Panc1 (cell line): ENCODE data around the gene KCTD12. TPM values are rescaled to one million over a fixed set of nuclear protein-coding genes. Genes with fewer than 3 reads are reported as not detected.

Source experiments
- ATAC-seq: fragments of 200-7000 bp; cut with Tn5 transposase; 2 replicates; pipeline ENCODE4 v1.9.1; 2020; ENCODE audit warnings: mild to moderate bottlenecking, moderate library complexity
- BruUV-seq: library from RNA; stranded (reverse); fragments of 400-500 nt; replicated peaks from 2 replicates; lab custom pipeline; 2021; lab: Mats Ljungman, UMichigan
- CTCF ChIA-PET: fragments of 300-600 bp; sonication (Branson Sonifier 250); formaldehyde crosslinking; loops from one replicate; lab custom pipeline; 2022; ENCODE audit warnings: antibody characterized with exemption; lab: Charles Lee
- POLR2A ChIA-PET: fragments of 300-600 bp; sonication (Branson Sonifier 250); formaldehyde crosslinking; loops from one replicate; lab custom pipeline; 2022; ENCODE audit warnings: antibody characterized with exemption; lab: Charles Lee
- DNase-seq: peaks from one replicate; pipeline ENCODE4 v3.0.0-alpha.2; 2010; ENCODE audit warnings: low read depth, low spot score
- H3K27ac ChIP-seq: 2 replicates; pipeline ENCODE4 v1.5.1; 2011; ENCODE audit warnings: mild to moderate bottlenecking, low read length, inconsistent platforms
- H3K27me3 ChIP-seq: fragments of 200-500 bp; sonication (Bioruptor generic); 2 replicates; pipeline ENCODE4 v1.6.0; 2014; ENCODE audit warnings: low read length, inconsistent platforms; ENCODE audit not compliant: control insufficient read depth, insufficient read depth
- H3K36me3 ChIP-seq: fragments of 200-500 bp; sonication (Bioruptor generic); 2 replicates; pipeline ENCODE4 v1.5.1; 2014; ENCODE audit warnings: inconsistent platforms, mild to moderate bottlenecking, low read length, moderate library complexity; ENCODE audit not compliant: control insufficient read depth, insufficient read depth
- H3K4me1 ChIP-seq: 2 replicates; pipeline ENCODE4 v1.5.1; 2011; ENCODE audit warnings: inconsistent platforms, mild to moderate bottlenecking, low read length, moderate library complexity; ENCODE audit not compliant: control insufficient read depth, insufficient read depth
- H3K4me3 ChIP-seq, 2 experiments: 2 replicates each; pipeline ENCODE4 v1.5.1; 2011 to 2012; ENCODE audit warnings: low read depth in 2 of 2, low read length in 2 of 2, mild to moderate bottlenecking in 2 of 2, inconsistent platforms in 1 of 2, moderate library complexity in 1 of 2
- H3K9me3 ChIP-seq: fragments of 200-500 bp; sonication (Bioruptor generic); 2 replicates; pipeline ENCODE4 v1.5.1; 2014; ENCODE audit warnings: low read depth, mild to moderate bottlenecking, inconsistent platforms, low read length, moderate library complexity; ENCODE audit not compliant: control insufficient read depth, insufficient read depth
- POLR2AphosphoS5 ChIP-seq: IDR thresholded peaks from 2 replicates; pipeline ENCODE4 v1.6.1; 2012; ENCODE audit warnings: mild to moderate bottlenecking, low read depth, low read length, moderate library complexity
- SIN3A ChIP-seq: IDR thresholded peaks from 2 replicates; pipeline ENCODE4 v1.6.1; 2012; ENCODE audit warnings: low read depth, mild to moderate bottlenecking, low read length, moderate library complexity, borderline replicate concordance; ENCODE audit not compliant: insufficient read depth
- TCF7L2 ChIP-seq: IDR thresholded peaks from 2 replicates; pipeline ENCODE4 v1.6.1; 2011; ENCODE audit warnings: mild to moderate bottlenecking, low read depth, low read length, inconsistent platforms
- in situ Hi-C: cut with HindIII; loops from 2 replicates; pipeline ENCODE4 v1.10.0; 2016; ENCODE audit warnings: low sequenced_read_pairs, low pct_unique_long_range_greater_than_20kb
- intact Hi-C: fragments of 100-400 bp; cut with micrococcal nuclease; formaldehyde crosslinking; loops from one replicate; pipeline ENCODE4 v1.10.0; 2022; ENCODE audit not compliant: unreplicated experiment
- total RNA-seq: library from RNA; stranded (reverse); gene quantifications from one replicate; pipeline ENCODE4 v1.2.1, GENCODE V29; 2021; ENCODE audit not compliant: unreplicated experiment
- TF ChIP-seq, protein P1 (sequence below): fragments of 450-650 bp; IDR thresholded peaks from 2 replicates; pipeline ENCODE4 v1.5.1; 2017; ENCODE audit warnings: mild to moderate bottlenecking
- TF ChIP-seq, protein P2 (sequence below), 2 experiments: IDR thresholded peaks; 2 replicates each; pipeline ENCODE4 v1.6.1; 2011 to 2012; ENCODE audit warnings: low read depth in 2 of 2, control low read depth in 1 of 2, low read length in 1 of 2, mild to moderate bottlenecking in 1 of 2, moderate library complexity in 1 of 2; ENCODE audit not compliant: insufficient read depth in 1 of 2

KCTD12 gene
- total RNA-seq, 1 experiment from 2014 or later, result 0.90 TPM

DNA sequence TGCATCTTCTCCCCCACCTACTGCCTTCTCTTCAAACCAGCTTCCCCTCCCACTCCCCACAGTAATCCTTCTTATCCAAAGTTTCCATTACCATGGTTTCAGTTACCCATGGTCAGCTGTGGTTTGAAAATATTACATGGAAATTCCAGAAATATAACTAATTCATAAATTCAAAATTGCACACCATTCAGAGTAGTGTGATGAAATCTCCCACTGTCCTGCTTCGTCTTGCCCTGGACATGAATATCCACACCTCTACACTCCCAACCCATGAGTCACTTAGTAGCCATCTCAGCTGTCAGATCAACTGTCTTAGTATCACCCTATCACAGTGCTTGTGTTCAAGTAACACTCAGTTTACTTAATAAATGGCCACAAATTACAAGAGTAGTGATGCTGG lies 3.8 kb upstream of the KCTD12 start:
- TF ChIP-seq POLR2AphosphoS5 (no peak), TCF7L2 (no peak), SIN3A (no peak)
- TF ChIP-seq, protein P1, sequence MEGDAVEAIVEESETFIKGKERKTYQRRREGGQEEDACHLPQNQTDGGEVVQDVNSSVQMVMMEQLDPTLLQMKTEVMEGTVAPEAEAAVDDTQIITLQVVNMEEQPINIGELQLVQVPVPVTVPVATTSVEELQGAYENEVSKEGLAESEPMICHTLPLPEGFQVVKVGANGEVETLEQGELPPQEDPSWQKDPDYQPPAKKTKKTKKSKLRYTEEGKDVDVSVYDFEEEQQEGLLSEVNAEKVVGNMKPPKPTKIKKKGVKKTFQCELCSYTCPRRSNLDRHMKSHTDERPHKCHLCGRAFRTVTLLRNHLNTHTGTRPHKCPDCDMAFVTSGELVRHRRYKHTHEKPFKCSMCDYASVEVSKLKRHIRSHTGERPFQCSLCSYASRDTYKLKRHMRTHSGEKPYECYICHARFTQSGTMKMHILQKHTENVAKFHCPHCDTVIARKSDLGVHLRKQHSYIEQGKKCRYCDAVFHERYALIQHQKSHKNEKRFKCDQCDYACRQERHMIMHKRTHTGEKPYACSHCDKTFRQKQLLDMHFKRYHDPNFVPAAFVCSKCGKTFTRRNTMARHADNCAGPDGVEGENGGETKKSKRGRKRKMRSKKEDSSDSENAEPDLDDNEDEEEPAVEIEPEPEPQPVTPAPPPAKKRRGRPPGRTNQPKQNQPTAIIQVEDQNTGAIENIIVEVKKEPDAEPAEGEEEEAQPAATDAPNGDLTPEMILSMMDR, result no peak
- TF ChIP-seq, protein P2, sequence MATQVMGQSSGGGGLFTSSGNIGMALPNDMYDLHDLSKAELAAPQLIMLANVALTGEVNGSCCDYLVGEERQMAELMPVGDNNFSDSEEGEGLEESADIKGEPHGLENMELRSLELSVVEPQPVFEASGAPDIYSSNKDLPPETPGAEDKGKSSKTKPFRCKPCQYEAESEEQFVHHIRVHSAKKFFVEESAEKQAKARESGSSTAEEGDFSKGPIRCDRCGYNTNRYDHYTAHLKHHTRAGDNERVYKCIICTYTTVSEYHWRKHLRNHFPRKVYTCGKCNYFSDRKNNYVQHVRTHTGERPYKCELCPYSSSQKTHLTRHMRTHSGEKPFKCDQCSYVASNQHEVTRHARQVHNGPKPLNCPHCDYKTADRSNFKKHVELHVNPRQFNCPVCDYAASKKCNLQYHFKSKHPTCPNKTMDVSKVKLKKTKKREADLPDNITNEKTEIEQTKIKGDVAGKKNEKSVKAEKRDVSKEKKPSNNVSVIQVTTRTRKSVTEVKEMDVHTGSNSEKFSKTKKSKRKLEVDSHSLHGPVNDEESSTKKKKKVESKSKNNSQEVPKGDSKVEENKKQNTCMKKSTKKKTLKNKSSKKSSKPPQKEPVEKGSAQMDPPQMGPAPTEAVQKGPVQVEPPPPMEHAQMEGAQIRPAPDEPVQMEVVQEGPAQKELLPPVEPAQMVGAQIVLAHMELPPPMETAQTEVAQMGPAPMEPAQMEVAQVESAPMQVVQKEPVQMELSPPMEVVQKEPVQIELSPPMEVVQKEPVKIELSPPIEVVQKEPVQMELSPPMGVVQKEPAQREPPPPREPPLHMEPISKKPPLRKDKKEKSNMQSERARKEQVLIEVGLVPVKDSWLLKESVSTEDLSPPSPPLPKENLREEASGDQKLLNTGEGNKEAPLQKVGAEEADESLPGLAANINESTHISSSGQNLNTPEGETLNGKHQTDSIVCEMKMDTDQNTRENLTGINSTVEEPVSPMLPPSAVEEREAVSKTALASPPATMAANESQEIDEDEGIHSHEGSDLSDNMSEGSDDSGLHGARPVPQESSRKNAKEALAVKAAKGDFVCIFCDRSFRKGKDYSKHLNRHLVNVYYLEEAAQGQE (IDR thresholded peaks at IDR 0.05; ENCODE audit: insufficient read depth in 1 of 2, low read depth in 2 of 2, low read length in 1 of 2), result no peak
- Histone ChIP-seq H3K27ac (no peak overlapping the region), H3K36me3 (no peaks in the 10 kb centered on the region), H3K9me3 (no peaks in the 10 kb centered on the region), H3K4me1 (no peaks in the 10 kb centered on the region), H3K27me3 (no peaks in the 10 kb centered on the region), H3K4me3 (no peak overlapping the region)
- ChIA-PET CTCF (no interaction called here), POLR2A (no interaction called here)
- ATAC-seq (no peak), DNase-seq (no peak)
- intact Hi-C loops, result no loop called here
- BruUV-seq, result no TSS peak
- in situ Hi-C loops, result no loop called here

DNA sequence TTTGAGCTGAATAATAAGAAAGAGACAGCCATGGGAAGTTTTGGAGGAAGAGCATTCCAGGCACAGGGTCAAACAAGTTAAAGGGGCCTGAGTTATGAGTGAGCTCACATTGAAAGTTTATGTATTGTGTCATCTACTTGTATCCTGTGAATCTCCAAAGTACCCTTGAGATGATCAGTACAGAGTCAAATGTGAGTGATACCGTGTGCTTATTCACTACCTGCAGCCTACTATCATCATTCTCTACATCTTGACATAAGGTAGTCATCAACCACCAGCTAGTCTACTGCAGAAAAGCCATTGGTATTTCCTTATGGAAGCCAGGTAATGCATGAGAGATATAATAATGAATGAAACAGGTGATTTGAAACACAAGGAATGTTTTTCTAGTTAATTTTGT lies 3.0 kb upstream of the KCTD12 start:
- Histone ChIP-seq H3K36me3 (no peaks in the 10 kb centered on the region), H3K4me1 (no peaks in the 10 kb centered on the region), H3K27me3 (0 out of 2 replicates have a peak, but pooled peaks cover 2% of the 10 kb centered on the region), H3K4me3 (no peak overlapping the region), H3K27ac (no peak overlapping the region), H3K9me3 (no peaks in the 10 kb centered on the region)
- intact Hi-C loops, result no loop called here
- BruUV-seq, result no TSS peak
- no peak for ATAC-seq
- TF ChIP-seq TCF7L2 (no peak), POLR2AphosphoS5 (no peak), SIN3A (no peak)
- TF ChIP-seq, protein P2 (IDR thresholded peaks at IDR 0.05; ENCODE audit: insufficient read depth in 1 of 2, low read depth in 2 of 2, low read length in 1 of 2), result no peak
- TF ChIP-seq, protein P1, result no peak
- no peak for DNase-seq
- CTCF ChIA-PET, result no interaction called here
- POLR2A ChIA-PET, result no interaction called here
- in situ Hi-C loops, result no loop called here
